CD4-positive, alpha-beta T cell treated with Interferon gamma for 1 hour (primary cell): ENCODE data around the gene CLSTN2.

ENCODE experiments used
- DNase-seq: peaks from one replicate; pipeline ENCODE4 v3.0.0-alpha.2; 2020

Gene CLSTN2

DNA sequence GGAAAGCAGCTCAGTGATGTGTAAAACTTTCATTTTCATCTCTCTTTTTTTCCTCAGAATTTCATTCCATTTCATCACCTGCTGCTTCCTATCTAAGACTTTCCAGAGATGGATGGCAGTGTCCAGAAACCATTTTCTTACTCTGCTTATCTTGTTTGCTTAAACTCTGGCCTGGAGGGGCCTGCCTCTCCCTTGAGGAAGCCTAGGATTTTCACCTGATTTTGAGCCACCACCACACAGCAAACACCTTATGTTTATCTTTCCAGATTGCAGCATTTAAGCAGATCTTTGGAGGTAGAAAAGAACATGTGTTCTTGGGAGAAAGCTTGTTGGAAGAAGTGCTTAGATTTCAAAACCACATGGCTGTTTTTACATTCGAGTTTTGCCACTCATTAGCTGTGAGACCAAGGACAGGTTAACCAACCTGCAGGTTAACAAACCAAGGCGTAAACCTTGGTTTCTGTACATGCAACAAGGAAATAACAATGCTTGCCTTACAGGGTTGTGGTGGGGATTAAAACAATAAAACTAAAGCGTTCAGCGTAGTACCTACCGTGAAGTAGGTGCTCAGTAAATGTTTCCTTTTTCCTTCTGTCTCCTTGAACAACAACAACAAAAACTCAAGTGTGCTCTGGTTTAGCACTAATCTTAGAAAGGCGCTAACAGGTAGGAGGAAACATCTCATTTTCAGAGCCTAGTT lies 120.3 kb downstream of the CLSTN2 start:
- DNase-seq, result no peak

DNA sequence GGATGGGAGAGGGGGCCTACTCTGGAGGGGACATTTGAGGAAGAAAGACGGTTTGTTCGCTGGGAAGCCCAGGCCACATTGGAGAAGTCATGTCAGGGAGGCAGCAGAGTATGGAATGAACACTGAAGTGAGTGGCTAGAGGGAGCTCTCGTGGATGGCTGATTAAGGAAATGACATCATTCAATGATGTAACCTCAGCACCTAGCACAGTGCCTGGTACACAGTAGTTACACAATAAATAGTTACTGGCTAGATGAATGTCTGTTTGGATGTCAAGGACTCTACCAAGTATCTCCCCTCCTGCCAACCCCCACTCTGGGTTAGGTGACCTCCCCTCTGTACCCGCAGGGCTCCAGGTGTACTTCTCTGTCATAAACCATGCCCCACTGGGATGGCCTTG lies 121.1 kb downstream of the CLSTN2 start:
- DNase-seq, result no peak

DNA sequence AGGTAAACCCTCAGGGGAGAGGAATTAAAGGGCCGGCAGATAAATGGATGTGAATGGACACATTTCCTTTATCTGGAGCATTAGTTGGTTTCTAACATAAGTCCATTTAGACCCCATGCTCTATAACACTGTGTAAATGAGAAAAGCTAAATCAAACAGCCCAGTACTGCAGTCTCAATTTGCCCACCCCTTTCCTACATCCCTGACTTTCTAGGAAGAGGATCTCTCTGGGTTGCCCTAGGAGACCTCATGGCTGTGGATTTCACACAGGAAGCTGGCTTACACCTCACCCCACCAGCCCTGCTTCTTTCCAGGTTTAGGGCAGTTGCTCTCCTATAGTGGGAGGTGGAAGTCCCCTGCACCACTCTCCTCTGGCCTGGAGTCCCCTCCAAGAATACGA lies 126.2 kb downstream of the CLSTN2 start:
- no peak for DNase-seq

GRCh38 chr3:140062461-140062860 lies 127.5 kb downstream of the CLSTN2 start:
- no peak for DNase-seq

DNA sequence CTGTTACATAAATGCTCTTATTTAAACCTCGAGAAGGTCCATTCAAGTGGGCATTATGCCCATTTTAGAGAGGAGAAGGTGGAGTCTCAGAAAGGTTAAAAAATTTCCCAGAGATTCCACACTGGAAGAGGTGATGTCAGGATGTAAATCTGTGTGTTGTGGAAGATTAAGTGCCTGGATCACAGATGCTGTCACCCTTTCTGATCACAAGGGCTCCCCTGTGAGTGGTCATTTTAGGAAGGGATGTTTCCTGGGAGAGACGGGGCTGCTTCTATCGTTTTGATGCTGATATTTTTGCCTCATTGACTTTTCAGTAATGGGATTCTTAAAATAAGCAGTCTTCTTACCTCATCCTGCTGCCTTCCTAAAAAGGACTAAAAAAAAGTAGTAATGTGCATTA lies 132.5 kb downstream of the CLSTN2 start:
- DNase-seq, result no peak

GRCh38 chr3:140068494-140069017 lies 133.6 kb downstream of the CLSTN2 start:
- DNase-seq, result no peak

DNA sequence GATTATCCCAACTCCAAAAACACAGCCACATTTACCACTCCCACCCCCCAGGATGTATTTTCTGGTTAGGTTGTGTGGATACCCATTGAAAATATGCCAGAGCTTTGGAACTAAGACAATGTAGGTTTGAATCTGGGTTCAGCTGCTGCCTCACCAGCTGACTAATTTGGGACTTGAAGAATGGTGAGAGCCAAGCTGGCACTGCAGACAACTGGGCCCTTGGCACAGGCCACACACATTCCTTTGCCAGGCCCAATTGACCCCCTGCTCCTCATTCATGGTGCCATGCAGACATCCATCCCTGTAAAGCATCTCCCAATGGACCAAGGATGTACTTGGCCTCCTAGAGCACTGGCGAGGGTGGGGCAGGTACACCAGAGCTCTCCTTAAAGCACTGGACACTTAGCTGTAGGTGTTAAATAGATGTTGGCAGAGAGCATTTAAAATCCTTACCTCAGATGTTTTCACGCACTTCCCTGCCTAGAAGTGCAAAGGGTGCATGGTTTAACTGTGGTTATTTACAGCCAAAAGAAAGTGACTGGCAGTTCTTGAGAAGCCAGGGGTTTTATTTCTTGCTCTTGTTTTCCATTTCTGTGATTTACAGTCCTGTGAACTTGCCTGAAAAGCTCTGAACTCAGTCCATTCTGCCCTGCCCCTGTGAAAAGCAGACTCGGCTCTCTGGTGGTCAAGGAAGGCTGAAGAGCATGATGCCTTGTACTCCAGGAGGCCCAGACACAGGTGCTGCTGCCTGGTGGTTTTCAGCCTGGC lies 138.5 kb downstream of the CLSTN2 start:
- DNase-seq, result no peak

GRCh38 chr3:140076552-140076951 lies 141.6 kb downstream of the CLSTN2 start:
- DNase-seq, result no peak

GRCh38 chr3:140077406-140077805 lies 142.4 kb downstream of the CLSTN2 start:
- no peak for DNase-seq

DNA sequence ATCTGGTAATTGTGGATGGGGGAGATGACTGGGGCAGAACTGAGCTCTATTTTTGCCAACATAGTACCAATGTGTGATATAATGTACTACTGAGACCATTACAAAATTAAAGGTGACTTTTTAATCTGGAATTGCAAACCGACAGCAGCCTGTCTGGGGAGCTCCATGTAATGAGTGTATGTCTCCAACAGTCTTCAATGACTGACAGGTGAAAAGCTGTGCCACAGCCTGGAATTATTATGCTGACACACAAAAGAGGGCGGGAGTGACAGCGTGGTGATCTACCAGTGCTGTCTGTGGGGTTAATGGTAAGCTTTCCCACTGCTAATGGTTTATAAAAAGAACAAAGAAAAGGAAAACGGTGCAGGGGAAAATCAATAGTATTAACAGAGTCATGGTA lies 143.4 kb downstream of the CLSTN2 start:
- no peak for DNase-seq

DNA sequence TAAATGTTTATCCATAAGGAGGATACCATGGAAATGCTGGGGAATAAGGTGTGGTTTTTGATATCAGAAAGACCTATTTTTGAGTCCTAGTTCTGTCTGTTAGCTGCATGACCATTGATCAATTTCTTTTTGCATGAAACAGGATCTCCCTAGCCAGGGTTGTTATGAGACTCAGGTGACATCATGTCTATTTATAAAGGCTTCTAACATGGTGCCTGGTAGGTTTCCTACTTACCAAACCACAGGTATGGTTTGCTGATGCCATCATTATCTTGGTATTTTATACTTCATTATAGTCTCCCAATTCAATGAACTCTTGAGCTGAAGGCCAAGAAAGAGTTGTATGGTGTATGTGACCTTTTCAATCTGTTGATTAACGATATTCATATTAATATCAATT lies 144.0 kb downstream of the CLSTN2 start:
- no peak for DNase-seq

GRCh38 chr3:140081887-140082286 lies 146.9 kb downstream of the CLSTN2 start:
- DNase-seq, result no peak

DNA sequence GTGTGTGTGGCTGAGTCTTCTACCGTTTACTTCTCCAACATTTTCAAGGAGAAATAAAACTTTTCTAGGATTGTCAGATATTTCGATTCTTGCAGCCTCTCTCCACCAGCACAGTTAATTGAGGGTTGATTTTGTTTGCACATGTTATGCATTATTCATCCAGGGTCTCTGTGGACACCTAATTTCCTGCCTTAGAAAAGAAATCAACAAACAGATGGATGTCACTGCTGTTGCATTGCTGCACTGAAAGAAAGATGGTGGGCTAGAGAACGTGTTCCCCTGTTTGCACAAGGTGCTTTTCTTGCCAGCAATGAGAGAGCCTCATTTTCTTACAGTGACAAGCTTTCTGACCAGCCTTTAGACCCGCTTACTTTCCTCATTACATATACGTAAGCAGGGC lies 150.0 kb downstream of the CLSTN2 start:
- no peak for DNase-seq

DNA sequence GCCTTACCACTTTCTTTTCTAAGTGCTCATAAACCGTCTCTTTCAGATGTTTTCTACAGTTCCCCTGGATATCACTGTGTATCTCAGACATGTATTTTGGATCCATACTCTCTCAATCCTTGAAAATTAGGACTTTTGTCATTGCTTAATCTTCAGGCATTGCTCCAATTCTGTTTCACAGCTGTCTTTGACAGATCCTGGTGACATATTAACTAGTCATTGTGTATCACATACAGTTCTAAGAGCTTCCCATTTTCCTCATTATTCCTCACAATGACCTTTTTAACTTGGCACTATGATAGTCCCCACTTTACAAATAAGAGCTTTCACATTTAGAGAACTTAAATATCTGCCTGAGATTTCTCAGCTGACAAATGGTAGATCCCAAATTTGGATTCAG lies 151.7 kb downstream of the CLSTN2 start:
- DNase-seq, result no peak

GRCh38 chr3:140088058-140088457 lies 153.1 kb downstream of the CLSTN2 start:
- DNase-seq, result no peak

DNA sequence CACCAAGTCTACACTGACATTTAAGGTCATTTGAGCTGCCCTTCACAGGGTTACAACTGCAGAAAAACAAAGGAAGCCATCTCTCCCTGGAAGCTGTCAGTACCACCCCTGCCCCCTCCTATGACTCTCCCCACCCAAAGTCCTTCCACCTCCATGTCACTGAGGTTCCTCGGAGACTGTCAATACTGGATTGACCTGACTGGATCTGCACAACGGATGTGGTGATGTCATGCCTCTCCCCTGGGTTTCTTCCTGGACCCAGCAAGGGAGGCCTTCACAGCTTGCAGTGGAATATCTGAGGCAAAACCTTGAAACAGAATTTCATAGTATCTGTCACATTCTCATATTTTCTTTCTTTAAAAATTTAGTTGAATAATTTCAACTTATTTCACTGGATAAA lies 153.5 kb downstream of the CLSTN2 start:
- no peak for DNase-seq

- DNase-seq, result no peak
These were observed 154.6 kb downstream of the CLSTN2 start for GRCh38 chr3:140089403-140090072.

GRCh38 chr3:140091143-140091542 lies 156.2 kb downstream of the CLSTN2 start:
- no peak for DNase-seq

DNA sequence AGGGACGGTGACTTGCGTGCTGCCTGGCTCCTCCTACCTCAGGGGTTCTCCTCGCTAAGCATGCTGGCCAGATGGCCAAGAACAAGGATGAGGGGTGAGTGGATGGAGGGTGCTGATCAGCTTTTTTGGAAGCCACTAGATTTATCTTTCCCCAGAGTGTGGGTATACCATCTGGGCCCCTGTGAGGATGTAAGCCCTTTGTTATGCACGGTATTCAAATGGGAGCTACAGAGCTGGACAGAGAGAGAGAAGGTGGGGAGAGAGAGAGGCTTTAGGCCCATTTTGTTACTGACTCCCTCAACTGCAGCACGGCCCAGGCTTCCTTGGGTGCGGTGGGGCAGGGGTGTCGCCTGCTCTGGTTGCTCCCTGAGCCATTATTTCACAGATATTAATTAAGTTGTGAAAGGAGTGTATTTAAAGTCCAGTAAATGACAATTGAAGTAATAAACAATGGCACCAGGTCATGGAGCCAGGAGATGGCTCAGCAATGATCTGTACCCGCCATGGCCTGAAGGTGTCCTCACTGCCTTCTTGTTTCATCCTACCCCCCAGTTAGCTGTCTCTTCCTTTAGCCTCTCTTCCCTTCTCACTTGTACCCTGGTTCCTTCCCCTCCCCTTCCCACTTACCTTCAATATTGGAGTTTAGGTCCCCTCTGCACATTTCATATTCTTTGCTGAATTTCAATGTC lies 158.0 kb downstream of the CLSTN2 start:
- DNase-seq, result no peak

DNA sequence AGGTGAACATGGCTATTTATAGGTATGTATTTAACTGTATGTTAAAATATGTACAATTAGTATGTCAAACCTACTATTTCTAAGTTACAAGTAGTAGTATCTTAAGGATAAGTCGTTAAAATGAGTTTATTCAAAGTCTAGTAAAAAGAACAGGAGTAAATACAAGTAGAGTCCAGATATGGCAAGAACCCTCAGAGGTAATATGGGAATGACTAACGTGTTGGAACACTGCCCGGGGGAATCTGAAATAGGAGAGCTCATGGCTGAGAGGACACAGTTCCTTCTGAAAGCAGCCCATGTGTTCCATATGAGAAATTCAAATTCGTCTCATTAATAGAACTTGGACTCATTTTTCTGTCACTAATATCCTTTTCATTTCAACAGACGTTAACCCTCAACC lies 158.8 kb downstream of the CLSTN2 start:
- no peak for DNase-seq

- no peak for DNase-seq
These were observed 159.5 kb downstream of the CLSTN2 start for GRCh38 chr3:140094487-140094886.

DNA sequence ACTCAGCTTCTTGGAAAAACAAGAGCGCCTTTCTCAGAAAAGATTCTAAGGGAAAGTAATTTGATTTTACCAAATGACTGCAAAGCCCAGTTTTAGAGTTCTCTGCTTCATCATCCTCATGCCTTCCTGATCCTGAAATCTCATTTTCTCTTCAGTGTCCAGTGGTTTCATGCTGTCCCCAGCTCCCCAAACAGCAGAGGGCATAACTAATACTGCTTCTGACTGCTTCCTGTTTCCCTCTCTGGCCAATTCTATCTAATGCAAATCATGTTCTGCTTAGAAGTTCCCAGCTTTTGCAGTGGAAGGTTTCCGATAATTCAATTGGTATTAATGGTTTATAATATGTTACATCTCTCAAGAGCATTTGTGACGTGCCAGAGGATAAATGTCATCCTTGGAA lies 161.1 kb downstream of the CLSTN2 start:
- DNase-seq, result no peak
